Osteoblast (primary cell): ENCODE measurements around the gene ZSCAN30. TPM values are rescaled to one million over a fixed set of nuclear protein-coding genes. Genes with fewer than 3 reads are reported as not detected.

Experiments used
- DNase-seq: peaks from one replicate; pipeline ENCODE4 v3.0.0; 2011; ENCODE audit warnings: low spot score, mixed read lengths; ENCODE audit not compliant: insufficient read length; ENCODE audit errors: missing footprints
- H2AFZ ChIP-seq: 2 replicates; pipeline ENCODE4 v1.6.0; 2011; ENCODE audit warnings: mild to moderate bottlenecking, low read length
- H3K27ac ChIP-seq: 2 replicates; pipeline ENCODE4 v1.5.1; 2011; ENCODE audit warnings: mild to moderate bottlenecking, low read depth, low read length, moderate library complexity
- H3K27me3 ChIP-seq: 2 replicates; pipeline ENCODE4 v1.6.0; 2012; ENCODE audit warnings: mild to moderate bottlenecking, control low read depth, inconsistent platforms, low read length, moderate library complexity; ENCODE audit not compliant: insufficient read depth
- H3K36me3 ChIP-seq: 2 replicates; pipeline ENCODE4 v1.5.1; 2011; ENCODE audit warnings: mild to moderate bottlenecking, low read length, control low read depth, moderate library complexity; ENCODE audit not compliant: insufficient read depth
- H3K4me1 ChIP-seq: 2 replicates; pipeline ENCODE4 v1.5.1; 2011; ENCODE audit warnings: mild to moderate bottlenecking, low read length, control low read depth, moderate library complexity; ENCODE audit not compliant: insufficient read depth
- H3K4me2 ChIP-seq: 2 replicates; pipeline ENCODE4 v1.6.0; 2011; ENCODE audit warnings: mild to moderate bottlenecking, low read length; ENCODE audit not compliant: insufficient read depth
- H3K4me3 ChIP-seq: fragments of 200-600 bp; sonication (generic); 3 replicates; pipeline ENCODE4 v1.5.1; 2012; ENCODE audit warnings: mild to moderate bottlenecking, low read length, inconsistent platforms; ENCODE audit not compliant: insufficient read depth
- H3K79me2 ChIP-seq: 2 replicates; pipeline ENCODE4 v1.6.0; 2012; ENCODE audit warnings: mild to moderate bottlenecking, low read length, control low read depth, inconsistent platforms; ENCODE audit not compliant: insufficient read depth
- H3K9me3 ChIP-seq: 2 replicates; pipeline ENCODE4 v1.5.1; 2011; ENCODE audit warnings: low read depth, low read length, control low read depth
- H4K20me1 ChIP-seq: 2 replicates; pipeline ENCODE4 v1.6.0; 2012; ENCODE audit warnings: mild to moderate bottlenecking, low read length, control low read depth; ENCODE audit not compliant: insufficient read depth
- CTCF ChIP-seq: IDR thresholded peaks from 2 replicates; pipeline ENCODE4 v1.5.1; 2011; ENCODE audit warnings: mild to moderate bottlenecking, low read depth, low read length, moderate library complexity; ENCODE audit errors: extremely low read depth
- total RNA-seq: library from RNA; depleted of rRNA; stranded (reverse); fragments of >200 nt; gene quantifications from 2 replicates; pipeline ENCODE4 v1.2.3, GENCODE V29; 2012

Gene ZSCAN30
- total RNA-seq, 1 donor, result 16.6 TPM

- peak overlapping the region; percentile 67 for H3K27ac ChIP-seq
- H3K4me2 ChIP-seq, result peak overlapping the region; percentile 98
- H3K9me3 ChIP-seq, result no peaks in the 10 kb centered on the region
- peaks cover 6% of the 10 kb centered on the region for H3K4me1 ChIP-seq
- no peak for TF ChIP-seq CTCF
- no peaks in the 10 kb centered on the region for H3K27me3 ChIP-seq
- no peak for DNase-seq
- H3K36me3 ChIP-seq, result peaks cover 11% of the 10 kb centered on the region
- peak overlapping the region; percentile 76 for H3K4me3 ChIP-seq
- H3K79me2 ChIP-seq, result peaks cover 92% of the 10 kb centered on the region
- peak overlapping the region; percentile 85 for H2AFZ ChIP-seq
- H4K20me1 ChIP-seq, result no peaks in the 10 kb centered on the region
Observed at GRCh38 chr18:35289293-35289692, 736 bp downstream of the ZSCAN30 start.

DNA sequence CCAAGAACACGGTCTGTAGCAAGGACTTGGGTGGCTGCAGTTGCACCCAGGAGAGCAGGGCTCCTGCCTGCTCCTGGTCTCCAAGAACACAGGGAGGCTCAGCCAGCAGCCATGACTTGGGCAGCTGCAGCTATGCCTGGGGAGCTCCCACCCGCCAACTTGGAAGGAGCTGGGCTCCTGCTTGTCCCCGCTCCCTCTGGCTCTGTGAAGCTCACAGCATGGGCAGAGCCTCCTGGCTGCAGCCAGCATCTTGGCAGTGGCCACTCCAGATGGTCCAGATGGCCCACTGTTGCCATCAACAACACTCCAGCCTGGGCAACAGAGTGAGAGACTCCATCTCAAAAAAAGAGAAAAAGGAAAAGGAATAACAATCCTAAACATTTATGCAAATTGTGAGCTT is 5.2 kb downstream of the ZSCAN30 start:
- H3K27ac ChIP-seq, result no peak overlapping the region

GRCh38 chr18:35283923-35284794 is 5.9 kb downstream of the ZSCAN30 start:
- H2AFZ ChIP-seq, result no peak overlapping the region
- DNase-seq, result no peak
- no peak overlapping the region for H3K4me3 ChIP-seq

More for the DNA sequence above, 5.2 kb downstream of the ZSCAN30 start:
- DNase-seq, result no peak
- Histone ChIP-seq H2AFZ (no peak overlapping the region), H3K36me3 (peaks cover 12% of the 10 kb centered on the region), H3K4me2 (no peak overlapping the region), H3K9me3 (no peaks in the 10 kb centered on the region), H3K27me3 (no peaks in the 10 kb centered on the region), H3K4me3 (no peak overlapping the region), H3K4me1 (peaks cover 6% of the 10 kb centered on the region), H3K79me2 (peaks cover 84% of the 10 kb centered on the region), H4K20me1 (no peaks in the 10 kb centered on the region)
- TF ChIP-seq CTCF, result no peak

More at GRCh38 chr18:35283923-35284794, 5.9 kb downstream of the ZSCAN30 start:
- H3K4me1 ChIP-seq, result peaks cover 6% of the 10 kb centered on the region
- TF ChIP-seq CTCF, result no peak
- H4K20me1 ChIP-seq, result no peaks in the 10 kb centered on the region
- peaks cover 12% of the 10 kb centered on the region for H3K36me3 ChIP-seq
- no peak overlapping the region for H3K4me2 ChIP-seq
- peaks cover 1% of the 10 kb centered on the region for H3K9me3 ChIP-seq
- H3K27ac ChIP-seq, result no peak overlapping the region
- H3K79me2 ChIP-seq, result peaks cover 80% of the 10 kb centered on the region
- no peaks in the 10 kb centered on the region for H3K27me3 ChIP-seq
